NCI-H1436 (cell line): ENCODE data around the gene ZBTB7C.

Source experiments
- DNase-seq: peaks from one replicate; lab custom pipeline; 2025; lab: John Stamatoyannopoulos, UW

The ZBTB7C gene

GRCh38 chr18:48390641-48391040 is 18.5 kb downstream of the ZBTB7C start:
- DNase-seq = no peak

- DNase-seq = no peak
Observed at GRCh38 chr18:48388478-48388877, 20.7 kb downstream of the ZBTB7C start.

GRCh38 chr18:48387300-48387699 is 21.9 kb downstream of the ZBTB7C start:
- DNase-seq = no peak

GRCh38 chr18:48385596-48385995 is 23.6 kb downstream of the ZBTB7C start:
- DNase-seq = no peak

GRCh38 chr18:48376934-48377333 is 32.2 kb downstream of the ZBTB7C start:
- no peak for DNase-seq

GRCh38 chr18:48376406-48376805 is 32.8 kb downstream of the ZBTB7C start:
- no peak for DNase-seq

- DNase-seq = no peak
Observed at GRCh38 chr18:48375150-48375800, 33.9 kb downstream of the ZBTB7C start.

GRCh38 chr18:48374423-48375149 is 34.6 kb downstream of the ZBTB7C start:
- DNase-seq = no peak

GRCh38 chr18:48371854-48372602 is 37.2 kb downstream of the ZBTB7C start:
- no peak for DNase-seq

GRCh38 chr18:48367557-48367956 is 41.6 kb downstream of the ZBTB7C start:
- DNase-seq = no peak

- DNase-seq = no peak
Observed at GRCh38 chr18:48365965-48366364, 43.2 kb downstream of the ZBTB7C start.

- no peak for DNase-seq
Observed at GRCh38 chr18:48364146-48364545, 45.0 kb downstream of the ZBTB7C start.

- no peak for DNase-seq
Observed at GRCh38 chr18:48363175-48363574, 46.0 kb downstream of the ZBTB7C start.

- DNase-seq = no peak
Observed at GRCh38 chr18:48361801-48362200, 47.4 kb downstream of the ZBTB7C start.

- DNase-seq = no peak
Observed at GRCh38 chr18:48360376-48361021, 48.7 kb downstream of the ZBTB7C start.

GRCh38 chr18:48359626-48360025 is 49.6 kb downstream of the ZBTB7C start:
- no peak for DNase-seq

- no peak for DNase-seq
Observed at GRCh38 chr18:48358868-48359267, 50.3 kb downstream of the ZBTB7C start.

GRCh38 chr18:48356909-48357631 is 52.1 kb downstream of the ZBTB7C start:
- DNase-seq = no peak

GRCh38 chr18:48356151-48356745 is 52.9 kb downstream of the ZBTB7C start:
- no peak for DNase-seq

- DNase-seq = no peak
Observed at GRCh38 chr18:48355276-48356115, 53.7 kb downstream of the ZBTB7C start.
